NCI-H1436 treated with DMSO at 0.1 percent for 48 hours (cell line): Measurements from ENCODE around the gene FAM151B.

ENCODE experiments used
- DNase-seq: peaks from one replicate; lab custom pipeline; 2025; lab: John Stamatoyannopoulos, UW

Gene FAM151B

DNA sequence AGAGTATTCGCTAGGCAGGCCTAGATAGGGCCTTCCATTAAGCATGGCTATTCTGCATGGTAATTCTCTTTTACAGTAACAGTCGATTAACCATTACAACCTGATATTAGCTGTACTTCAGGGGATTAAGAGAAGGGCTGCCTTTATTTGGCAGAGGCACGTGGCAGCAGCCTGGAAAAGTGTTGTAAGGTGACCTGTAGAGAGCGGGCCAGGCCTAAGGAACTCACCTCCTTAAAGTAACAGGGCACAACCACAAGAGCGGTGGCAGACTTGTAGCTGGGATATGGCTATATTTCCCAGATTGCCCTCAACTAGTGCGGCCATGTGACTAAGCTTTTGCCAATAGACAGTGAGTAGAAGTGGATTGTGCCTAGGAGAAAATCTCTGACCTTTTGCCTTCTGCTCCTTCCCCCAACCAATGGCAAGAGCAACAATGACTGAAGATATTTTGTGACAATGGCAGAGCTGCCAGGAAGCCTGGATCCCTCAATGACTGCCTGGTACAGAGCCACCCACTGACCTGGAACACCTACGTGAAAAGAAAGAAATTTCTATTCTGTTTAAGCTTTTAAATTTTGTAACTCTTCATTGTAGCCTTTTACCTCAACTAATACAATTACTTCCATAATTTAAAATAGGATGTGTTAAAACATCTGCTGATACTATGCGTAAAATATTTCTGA is 101.1 kb downstream of the FAM151B start:
- DNase-seq, result no peak

DNA sequence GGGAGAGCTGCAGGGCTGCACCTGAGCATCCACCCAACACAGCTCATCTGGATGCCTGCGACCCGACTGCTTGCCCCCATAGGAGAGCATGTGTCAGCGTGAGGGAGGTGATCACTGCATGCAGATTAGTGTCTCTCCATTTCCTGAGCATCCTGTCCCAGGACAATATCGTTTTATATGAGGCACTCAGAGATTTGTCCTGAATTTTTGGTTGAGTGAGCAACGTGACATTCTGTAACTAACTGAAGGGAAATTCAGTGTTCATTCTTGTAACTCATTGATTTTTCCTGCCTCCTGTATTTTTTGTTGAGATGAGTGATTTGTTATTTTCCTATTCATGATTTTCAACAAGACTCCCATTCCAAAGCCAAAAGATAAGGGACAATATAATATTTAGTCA is 102.9 kb downstream of the FAM151B start:
- DNase-seq, result no peak

DNA sequence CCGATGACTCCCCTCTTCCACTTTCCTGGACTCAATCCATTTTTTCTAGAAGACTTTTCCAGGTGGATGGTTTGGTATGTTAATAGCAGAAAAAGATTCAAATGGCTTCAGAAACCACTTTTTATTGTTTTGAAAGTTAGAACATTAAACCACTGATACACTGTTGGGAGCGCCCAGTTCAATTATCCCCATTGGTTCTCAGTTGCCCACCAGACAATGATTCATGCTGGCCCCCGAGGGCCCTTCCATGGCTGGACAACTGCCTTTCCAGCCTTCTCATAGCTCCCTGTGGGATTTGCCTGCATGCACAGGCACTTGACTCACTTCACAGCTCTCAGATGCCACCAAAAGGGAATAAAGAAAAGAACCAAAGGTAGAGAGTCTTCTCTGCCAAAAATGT is 103.5 kb downstream of the FAM151B start:
- DNase-seq, result no peak

DNA sequence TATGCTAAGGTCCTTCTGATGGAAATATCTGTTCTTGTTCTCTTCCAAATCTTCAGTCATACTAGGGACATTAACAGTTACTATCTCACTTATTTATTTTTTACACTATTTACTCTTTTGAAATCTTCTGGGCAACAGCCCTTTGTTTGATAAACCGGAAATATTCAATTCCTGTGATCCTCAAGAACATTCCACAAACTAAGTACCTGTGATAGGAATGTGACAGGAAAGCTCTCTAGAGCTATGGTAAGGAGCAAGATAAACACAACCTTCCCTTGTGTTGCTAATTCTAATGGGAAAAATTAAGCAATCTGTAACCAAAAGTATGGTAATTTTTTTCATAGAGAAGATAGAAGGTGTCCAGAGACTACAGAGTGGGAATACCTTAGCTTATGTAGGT is 104.2 kb downstream of the FAM151B start:
- DNase-seq, result no peak
